HG03354 (cell line): ENCODE measurements around the gene SNX21.

ENCODE experiments used
- ATAC-seq: cut with Tn5 transposase; IDR thresholded peaks from one replicate; pipeline ENCODE4 v1.9.1; 2021; ENCODE audit warnings: mild to moderate bottlenecking; ENCODE audit not compliant: unreplicated experiment, poor library complexity, severe bottlenecking

Gene SNX21

GRCh38 chr20:45845452-45845851 is 11.9 kb downstream of the SNX21 start:
- ATAC-seq, result no peak

DNA sequence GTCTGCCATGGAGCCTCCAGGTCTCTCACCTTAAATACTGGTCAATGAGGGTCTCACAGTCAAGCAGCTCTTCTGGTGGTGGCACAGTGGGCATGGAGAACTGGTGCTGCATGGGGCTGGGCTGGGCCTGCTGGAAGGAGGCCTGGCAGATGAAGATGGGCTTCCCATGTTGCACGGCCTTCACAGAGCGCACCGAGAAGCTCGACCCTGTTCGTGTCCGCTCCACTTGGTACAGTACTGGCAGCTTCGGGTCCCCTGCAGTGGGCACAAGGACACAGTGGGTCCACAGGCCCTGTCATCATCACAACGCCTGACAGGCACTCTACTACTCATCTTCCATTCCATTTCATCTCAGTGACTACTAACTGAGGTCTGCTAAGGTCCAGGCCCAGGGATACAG is 14.8 kb downstream of the SNX21 start:
- no peak for ATAC-seq

DNA sequence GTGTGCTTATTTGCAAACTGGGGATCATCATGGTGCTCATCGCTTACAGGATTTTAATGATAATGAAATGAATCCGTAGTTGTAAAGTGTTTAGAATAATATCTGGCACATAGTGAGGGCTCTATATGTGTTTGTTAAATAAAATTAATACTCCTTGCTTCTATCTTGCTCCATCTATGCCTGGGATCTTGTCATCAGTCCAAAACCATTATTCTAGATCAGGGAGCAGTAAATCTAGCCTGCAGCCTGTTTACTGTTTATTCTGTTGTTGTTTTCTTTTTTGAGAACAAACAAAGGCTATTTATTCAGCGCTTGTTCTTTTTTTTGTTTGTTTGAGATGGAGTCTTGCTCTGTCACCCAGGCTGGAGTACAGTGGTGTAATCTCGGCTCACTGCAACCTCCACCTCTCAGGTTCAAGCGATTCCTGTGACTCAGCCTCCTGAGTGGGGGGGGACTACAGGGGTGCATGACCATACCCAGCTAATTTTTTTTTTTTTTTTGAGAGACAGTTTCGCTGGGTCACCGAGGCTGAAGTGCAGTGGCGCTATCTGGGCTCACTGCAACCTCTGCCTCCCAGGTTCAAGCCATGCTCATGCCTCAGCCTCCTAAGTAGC is 15.5 kb downstream of the SNX21 start:
- ATAC-seq, result no peak

DNA sequence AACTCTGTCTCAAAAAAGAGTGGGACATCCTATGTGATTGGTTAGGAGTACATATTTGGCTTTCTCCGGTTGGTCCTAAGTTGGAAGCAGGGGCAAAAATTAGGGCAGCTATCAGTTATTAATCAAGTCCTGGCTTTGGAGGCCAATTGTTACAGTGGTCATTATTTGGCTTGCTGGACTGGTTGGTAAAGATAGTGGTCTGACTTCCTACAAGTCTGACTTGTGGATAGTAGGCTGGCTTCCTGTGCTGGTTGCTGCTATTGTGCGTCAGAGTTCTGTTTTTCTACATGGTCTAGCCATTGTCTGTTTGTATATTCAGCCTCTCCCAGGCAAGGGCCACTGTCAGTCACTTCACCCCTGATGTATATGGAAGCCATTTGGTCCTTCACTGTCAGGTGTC is 16.6 kb downstream of the SNX21 start:
- no peak for ATAC-seq

- no peak for ATAC-seq
Observed at GRCh38 chr20:45850926-45851325, 17.3 kb downstream of the SNX21 start.

GRCh38 chr20:45851501-45851900 is 17.9 kb downstream of the SNX21 start:
- no peak for ATAC-seq

- ATAC-seq, result no peak
Observed at GRCh38 chr20:45852326-45852725, 18.7 kb downstream of the SNX21 start.

GRCh38 chr20:45853484-45853883 is 19.9 kb downstream of the SNX21 start:
- no peak for ATAC-seq

DNA sequence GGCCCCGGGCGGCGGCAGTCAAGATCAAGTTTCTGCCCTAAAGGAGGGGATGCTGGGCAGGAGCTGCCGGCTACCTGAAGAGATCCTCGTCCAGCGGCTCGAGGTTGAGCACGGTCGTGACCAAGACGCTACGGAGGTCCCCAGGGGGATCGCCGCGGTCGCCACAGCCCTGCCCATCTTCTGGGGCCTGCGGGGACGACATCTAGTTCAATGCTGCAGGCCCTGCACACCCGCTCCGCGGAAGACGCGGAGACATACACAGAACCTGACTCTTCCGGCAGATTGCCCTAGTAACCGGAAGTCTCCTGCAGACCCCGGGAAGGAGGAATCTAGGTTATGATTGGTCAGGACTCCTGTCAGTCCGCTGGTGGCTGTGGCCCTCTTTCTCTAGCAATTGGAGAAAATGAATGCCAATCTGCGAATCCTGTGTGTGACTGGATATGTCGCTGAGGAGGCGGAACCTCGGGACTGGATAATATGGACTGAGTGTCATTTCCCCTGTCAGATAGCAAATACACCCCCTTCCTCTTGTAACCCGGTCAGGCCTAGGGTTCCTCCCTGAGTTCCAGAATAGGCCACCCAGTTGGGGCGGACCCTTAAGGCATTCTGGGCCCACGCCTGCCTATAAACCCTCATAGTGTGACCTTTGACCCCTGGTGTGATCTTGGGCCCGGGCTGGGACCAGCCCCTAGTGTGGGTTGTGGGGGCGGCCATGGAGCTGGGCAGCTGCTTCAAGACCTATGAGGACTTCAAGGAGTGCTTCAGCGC is 23.7 kb downstream of the SNX21 start, which contains the start of the genes ACOT8 and ZSWIM3:
Gene ACOT8, minus strand, starts transcription at position 279 of the 768 bp plus-strand sequence. Its CDS starts 77 bp downstream, at position 202.
Gene ZSWIM3, plus strand, starts transcription at position 501 of the 768 bp plus-strand sequence. Its CDS starts 212 bp downstream, at position 713.
- ATAC-seq, result peak; percentile 94

- peak; percentile 24 for ATAC-seq
Observed at GRCh38 chr20:45857882-45858216, 24.2 kb downstream of the SNX21 start.

- no peak for ATAC-seq
Observed at GRCh38 chr20:45859916-45860315, 26.3 kb downstream of the SNX21 start.

DNA sequence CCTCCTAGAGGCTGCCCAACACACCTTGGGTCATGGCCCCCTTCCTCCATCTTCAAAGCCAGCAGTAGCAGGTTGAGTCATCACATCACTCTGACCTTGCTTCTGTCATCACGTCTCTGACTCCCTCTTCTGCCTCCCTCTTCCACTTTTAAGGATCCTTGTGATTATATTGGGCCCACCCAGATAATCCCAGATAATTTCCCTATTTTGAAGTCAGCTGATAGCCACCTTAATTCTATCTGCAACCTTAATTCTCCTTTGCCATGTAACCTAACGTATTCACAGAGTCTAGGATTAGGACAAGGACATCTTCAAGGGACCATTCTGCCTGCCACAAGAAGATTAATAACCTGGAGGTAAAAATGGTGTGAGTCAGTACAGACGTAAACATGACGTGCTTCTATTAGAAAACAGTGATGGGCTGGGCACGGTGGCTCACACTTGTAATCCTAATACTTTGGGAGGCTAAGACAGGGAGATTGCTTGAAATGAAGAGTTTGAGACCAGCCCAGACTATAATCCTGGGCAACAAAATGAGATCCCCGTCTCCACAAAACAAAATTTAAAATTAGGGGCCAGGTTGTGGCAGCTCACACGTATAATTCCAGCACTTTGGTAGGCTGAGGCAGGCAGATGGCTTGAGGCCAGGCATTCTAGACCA is 27.1 kb downstream of the SNX21 start:
- no peak for ATAC-seq

GRCh38 chr20:45861221-45862075 is 27.8 kb downstream of the SNX21 start:
- no peak for ATAC-seq

GRCh38 chr20:45863543-45864470 is 30.2 kb downstream of the SNX21 start:
- ATAC-seq, result no peak

GRCh38 chr20:45866454-45866853 is 32.9 kb downstream of the SNX21 start:
- ATAC-seq, result no peak

- no peak for ATAC-seq
Observed at GRCh38 chr20:45867136-45867818, 33.7 kb downstream of the SNX21 start.

DNA sequence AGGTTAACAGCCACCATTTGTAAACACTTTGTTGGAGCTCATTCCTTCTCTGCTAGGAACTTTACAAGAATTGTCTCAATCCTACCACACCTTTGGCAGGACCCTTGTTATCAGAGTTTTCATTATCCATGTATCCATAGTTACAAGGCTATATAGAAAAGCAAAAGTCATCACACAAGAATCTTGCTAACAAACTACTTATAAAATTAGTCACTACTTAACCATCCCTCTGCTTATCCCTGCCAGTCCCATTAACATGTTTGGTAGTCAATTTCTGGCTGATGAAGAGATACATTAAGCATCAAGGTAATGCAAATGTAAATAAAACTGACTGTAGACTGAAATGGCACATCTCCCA is 34.2 kb downstream of the SNX21 start:
- no peak for ATAC-seq

DNA sequence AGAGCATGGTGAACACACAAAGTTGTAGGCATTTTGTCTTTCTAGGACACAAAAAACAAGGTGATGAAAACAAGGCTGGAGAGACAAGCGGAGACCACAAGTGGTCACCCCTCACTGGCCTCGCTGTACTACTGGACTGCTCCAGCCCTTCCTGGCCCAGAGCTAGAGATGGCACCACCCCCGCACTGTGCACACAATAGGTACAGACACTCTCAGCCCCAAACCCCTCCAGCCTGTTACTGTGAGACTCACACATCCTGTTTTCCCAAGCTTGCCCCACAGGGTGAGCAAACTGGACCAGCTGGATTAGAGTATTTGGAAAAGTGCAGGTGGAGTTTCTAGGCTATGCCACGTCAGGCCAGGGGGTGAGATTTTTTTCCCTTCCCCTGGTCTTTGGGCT is 39.0 kb downstream of the SNX21 start:
- ATAC-seq, result no peak
